ENCODE results near the gene ARID2.

Gene ARID2

GRCh38 chr12:45928309-45928708, 198.8 kb downstream of the ARID2 start:
- POLR2A ChIA-PET (ENCODE audit: low non-redundant PET): no interaction called here
- no peak for TF ChIP-seq CTCF (conservative IDR thresholded peaks at IDR 0.05; ENCODE audit: low read depth)
- CTCF ChIA-PET: interaction anchor here (0.6 kb wide), 1 partner anchor 203 kb away, joined by 5 read pairs; no protein-coding TSS in a partner anchor
- DNase-seq (ENCODE audit: low spot score): no peak
- H3K27ac ChIP-seq: no peak overlapping the region

DNA sequence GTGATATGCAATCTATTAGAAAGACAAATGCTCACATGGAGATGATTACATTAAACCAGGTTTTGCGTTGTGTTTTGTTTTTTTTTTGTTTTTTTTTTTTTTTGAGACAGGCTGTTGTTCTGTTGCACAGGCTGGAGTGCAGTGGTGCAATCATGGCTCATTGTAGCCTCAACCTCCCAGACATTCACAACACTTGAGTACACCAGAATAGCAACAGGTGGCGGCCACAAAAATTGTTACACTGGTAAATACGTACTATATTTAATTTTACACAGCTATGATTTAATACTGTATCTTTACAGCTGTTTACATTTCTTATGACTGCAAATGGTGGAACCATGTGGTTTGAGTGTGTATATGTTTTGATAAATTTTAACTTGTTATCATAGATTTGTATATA, 200.9 kb downstream of the ARID2 start:
- H3K27ac ChIP-seq: no peak overlapping the region
- no peak for DNase-seq (ENCODE audit: low spot score)
- POLR2A ChIA-PET (ENCODE audit: low non-redundant PET): no interaction called here
- no peak for TF ChIP-seq CTCF (conservative IDR thresholded peaks at IDR 0.05; ENCODE audit: low read depth)
- CTCF ChIA-PET: interaction anchor here (0.6 kb wide), 1 partner anchor 1952 kb away, joined by 3 read pairs; no protein-coding TSS in a partner anchor

- H3K27ac ChIP-seq: no peak overlapping the region
- DNase-seq (ENCODE audit: low spot score): no peak
- CTCF ChIA-PET: no interaction called here
- POLR2A ChIA-PET (ENCODE audit: low non-redundant PET): no interaction called here
- TF ChIP-seq CTCF (conservative IDR thresholded peaks at IDR 0.05; ENCODE audit: low read depth): no peak
These were observed 204.0 kb downstream of the ARID2 start for GRCh38 chr12:45933504-45933903.

GRCh38 chr12:45934956-45935355, 205.4 kb downstream of the ARID2 start:
- CTCF ChIA-PET: interaction anchor here (0.6 kb wide), 1 partner anchor 1769 kb away, joined by 6 read pairs; no protein-coding TSS in a partner anchor

DNA sequence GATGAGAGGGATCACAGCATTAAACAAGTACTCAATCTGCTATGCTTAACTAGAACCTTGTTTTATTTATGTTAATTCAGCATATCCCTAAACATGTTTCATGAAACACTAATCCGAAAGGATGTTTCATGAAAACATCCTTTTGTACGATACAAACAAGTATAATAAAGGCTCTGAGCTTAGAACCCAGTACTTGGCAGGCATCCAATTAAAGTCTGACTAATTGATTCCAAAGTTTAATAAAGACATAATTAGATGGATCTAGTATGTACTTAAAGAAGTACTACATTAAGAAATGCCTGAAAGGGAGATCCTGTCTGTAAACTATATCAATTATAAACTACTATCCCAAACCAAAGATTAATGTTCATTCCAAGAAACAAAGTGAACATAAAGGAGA, 209.1 kb downstream of the ARID2 start:
- CTCF ChIA-PET: no interaction called here
- no peak for TF ChIP-seq CTCF (conservative IDR thresholded peaks at IDR 0.05; ENCODE audit: low read depth)
- DNase-seq (ENCODE audit: low spot score): no peak
- H3K27ac ChIP-seq: no peak overlapping the region
- POLR2A ChIA-PET (ENCODE audit: low non-redundant PET): no interaction called here

More at GRCh38 chr12:45934956-45935355, 205.4 kb downstream of the ARID2 start:
- DNase-seq (ENCODE audit: low spot score): no peak
- H3K27ac ChIP-seq: no peak overlapping the region
- TF ChIP-seq CTCF (conservative IDR thresholded peaks at IDR 0.05; ENCODE audit: low read depth): no peak
- POLR2A ChIA-PET (ENCODE audit: low non-redundant PET): no interaction called here

- DNase-seq (ENCODE audit: low spot score): no peak
- ChIA-PET CTCF (no interaction called here), POLR2A (ENCODE audit: low non-redundant PET) (no interaction called here)
- TF ChIP-seq CTCF (conservative IDR thresholded peaks at IDR 0.05; ENCODE audit: low read depth): no peak
- H3K27ac ChIP-seq: no peak overlapping the region
These were observed 210.3 kb downstream of the ARID2 start for GRCh38 chr12:45939759-45940158.

DNA sequence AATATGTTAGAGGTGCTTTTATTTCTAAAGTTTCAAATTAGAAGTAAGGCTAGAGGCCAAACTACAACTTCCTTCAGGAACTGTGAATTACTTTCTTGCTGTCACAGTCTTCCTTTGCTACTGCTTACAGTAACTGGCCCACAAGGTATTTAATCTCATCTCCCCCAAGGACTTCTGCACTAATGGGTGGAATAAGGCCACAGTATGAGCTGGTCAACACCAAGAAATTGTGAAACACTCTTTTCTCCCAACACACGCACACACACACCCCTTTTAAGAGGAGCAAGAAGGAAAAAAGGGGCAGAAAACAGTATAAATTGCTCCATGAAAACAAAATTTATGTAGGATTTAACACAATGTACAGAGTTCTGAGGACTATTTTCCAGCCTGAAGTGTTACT, 215.3 kb downstream of the ARID2 start:
- ChIA-PET CTCF (no interaction called here), POLR2A (ENCODE audit: low non-redundant PET) (no interaction called here)
- DNase-seq (ENCODE audit: low spot score): no peak
- H3K27ac ChIP-seq: no peak overlapping the region
- TF ChIP-seq CTCF (conservative IDR thresholded peaks at IDR 0.05; ENCODE audit: low read depth): no peak

Data from RWPE1 (cell line).